ENCODE measurements around the gene RABGAP1.

The RABGAP1 gene

GRCh38 chr9:122912964-122913673, 27.7 kb upstream of the RABGAP1 start, which contains the start of gene ZBTB6 (continued):
- TF ChIP-seq PRDM2 (tag by site-specific recombination; IDR thresholded peaks at IDR 0.05; ENCODE audit: borderline replicate concordance) (no peak), ZNF624 (tag by site-specific recombination; IDR thresholded peaks at IDR 0.05) (no peak), ZNF174 (tag by site-specific recombination; IDR thresholded peaks at IDR 0.05) (no peak), ZNF488 (tag by site-specific recombination; IDR thresholded peaks at IDR 0.05) (no peak), SP2 (tag by site-specific recombination; IDR thresholded peaks at IDR 0.05) (peak; percentile 80), ZNF10 (tag by site-specific recombination; IDR thresholded peaks at IDR 0.05) (no peak), ZSCAN16 (tag by site-specific recombination; IDR thresholded peaks at IDR 0.05) (peak; percentile 37; the same call in 1 of the 2 replicates), ZSCAN5A (tag by site-specific recombination; IDR thresholded peaks at IDR 0.05) (no peak), KLF8 (tag by site-specific recombination; IDR thresholded peaks at IDR 0.05) (0 out of 2 replicates have a peak, but pooled peaks have one; percentile 32), ZNF660 (tag by site-specific recombination; IDR thresholded peaks at IDR 0.05) (peak; percentile 57; the same call in 1 of the 2 replicates), ZNF610 (tag by site-specific recombination; IDR thresholded peaks at IDR 0.05; ENCODE audit: borderline replicate concordance) (no peak), ZNF707 (tag by site-specific recombination; IDR thresholded peaks at IDR 0.05) (no peak), SCRT1 (tag by site-specific recombination; IDR thresholded peaks at IDR 0.05; ENCODE audit: borderline replicate concordance) (peak; percentile 61), ZNF692 (tag by site-specific recombination; IDR thresholded peaks at IDR 0.05) (peak; percentile 73), ZNF560 (tag by site-specific recombination; IDR thresholded peaks at IDR 0.05; ENCODE audit: borderline replicate concordance) (no peak), ZNF544 (tag by site-specific recombination; IDR thresholded peaks at IDR 0.05) (no peak), ZFP69B (tag by site-specific recombination; IDR thresholded peaks at IDR 0.05) (peak; percentile 65), ZNF184 (tag by site-specific recombination; IDR thresholded peaks at IDR 0.05) (no peak), ZNF645 (tag by site-specific recombination; IDR thresholded peaks at IDR 0.05) (no peak), ZBTB11 (tag by site-specific recombination; conservative IDR thresholded peaks at IDR 0.05; ENCODE audit: low read depth) (peak; percentile 97), ZNF626 (tag by site-specific recombination; IDR thresholded peaks at IDR 0.05) (no peak), ZNF433 (tag by site-specific recombination; IDR thresholded peaks at IDR 0.05; ENCODE audit: low read depth) (no peak), ZNF654 (tag by site-specific recombination; IDR thresholded peaks at IDR 0.05; ENCODE audit: low read depth) (no peak), SETDB1 (IDR thresholded peaks at IDR 0.05; ENCODE audit: insufficient read length, low read length) (no peak), ZNF266 (tag by site-specific recombination; IDR thresholded peaks at IDR 0.05; ENCODE audit: low read depth) (no peak), ZNF335 (tag by site-specific recombination; conservative IDR thresholded peaks at IDR 0.05) (peak; percentile 93)

Measured in HEK293 (cell line).